HEK293 (cell line): ENCODE data around the gene ANTXRL.
"Not testable (repeated sequence)": the region's sequence is repeated elsewhere in the genome, so short reads cannot be mapped to it uniquely, and the experiment has no call there.

Experiments
- CTCF ChIA-PET: fragments of 350-600 bp; formaldehyde crosslinking; extraction: SDS; loops from one replicate; lab custom pipeline; 2021; ENCODE audit warnings: antibody characterized with exemption; lab: Yijun Ruan, JAX
- POLR2A ChIA-PET: fragments of 300-600 bp; formaldehyde crosslinking; extraction: SDS; loops from one replicate; lab custom pipeline; 2020; ENCODE audit warnings: antibody characterized with exemption, inconsistent platforms; lab: Yijun Ruan, JAX
- H3K27ac ChIP-seq: fragments of 200-500 bp; sonication (Bioruptor generic); 2 replicates; pipeline ENCODE4 v1.5.1; 2014; ENCODE audit warnings: low read depth, low read length, control low read depth, inconsistent platforms; ENCODE audit errors: extremely low read depth
- H3K36me3 ChIP-seq, 2 experiments: fragments of 200-500 bp in 1 of 2; sonication (Bioruptor generic) in 1 of 2; 1 replicate in 1 of 2; 2 replicates in 1 of 2; pipeline ENCODE4 v1.5.1; 2014 to 2017; ENCODE audit warnings: inconsistent platforms in 2 of 2, low read length in 2 of 2; ENCODE audit not compliant: control insufficient read depth in 2 of 2, insufficient read depth in 1 of 2
- H3K4me1 ChIP-seq: fragments of 200-500 bp; sonication (Bioruptor generic); 2 replicates; pipeline ENCODE4 v1.5.1; 2014; ENCODE audit warnings: mild to moderate bottlenecking, low read length, inconsistent platforms; ENCODE audit not compliant: control insufficient read depth, insufficient read depth
- H3K4me3 ChIP-seq: 2 replicates; pipeline ENCODE4 v1.5.1; 2011; ENCODE audit warnings: low read depth, mild to moderate bottlenecking, control low read depth, low read length, moderate library complexity
- H3K9me3 ChIP-seq: fragments of 200-500 bp; sonication (Bioruptor generic); 2 replicates; pipeline ENCODE4 v1.5.1; 2014; ENCODE audit warnings: low read depth, low read length, inconsistent platforms; ENCODE audit not compliant: control insufficient read depth, insufficient read depth
- BCL11B ChIP-seq: fragments of 450-650 bp; formaldehyde crosslinking; IDR thresholded peaks from 2 replicates; pipeline ENCODE4 v1.5.1; 2016; ENCODE audit warnings: low read depth, missing biosample characterization, missing genetic modification characterization
- FEZF1 ChIP-seq: fragments of 450-650 bp; formaldehyde crosslinking; IDR thresholded peaks from 2 replicates; pipeline ENCODE4 v1.5.1; 2016; ENCODE audit warnings: missing biosample characterization, missing genetic modification characterization
- PRDM2 ChIP-seq: fragments of 450-650 bp; formaldehyde crosslinking; IDR thresholded peaks from 2 replicates; pipeline ENCODE4 v1.5.1; 2016; ENCODE audit warnings: missing biosample characterization, missing genetic modification characterization, borderline replicate concordance
- TSHZ1 ChIP-seq: fragments of 450-650 bp; formaldehyde crosslinking; IDR thresholded peaks from 2 replicates; pipeline ENCODE4 v1.5.1; 2016; ENCODE audit warnings: missing biosample characterization, missing genetic modification characterization, borderline replicate concordance
- ZFHX2 ChIP-seq: fragments of 450-650 bp; formaldehyde crosslinking; conservative IDR thresholded peaks from 2 replicates; pipeline ENCODE4 v1.5.1; 2016; ENCODE audit warnings: missing biosample characterization, missing genetic modification characterization
- ZIC2 ChIP-seq: fragments of 450-650 bp; formaldehyde crosslinking; IDR thresholded peaks from 2 replicates; pipeline ENCODE4 v1.5.1; 2016; ENCODE audit warnings: missing biosample characterization, missing genetic modification characterization
- ZNF18 ChIP-seq: fragments of 450-650 bp; formaldehyde crosslinking; IDR thresholded peaks from 2 replicates; pipeline ENCODE4 v1.5.1; 2016; ENCODE audit warnings: missing biosample characterization, missing genetic modification characterization
- ZNF24 ChIP-seq: fragments of 450-650 bp; formaldehyde crosslinking; IDR thresholded peaks from 2 replicates; pipeline ENCODE4 v1.5.1; 2016; ENCODE audit warnings: missing biosample characterization, missing genetic modification characterization
- ZNF335 ChIP-seq: fragments of 450-650 bp; formaldehyde crosslinking; conservative IDR thresholded peaks from 2 replicates; pipeline ENCODE4 v1.5.1; 2016; ENCODE audit warnings: missing biosample characterization, missing genetic modification characterization
- ZNF354C ChIP-seq: fragments of 450-650 bp; formaldehyde crosslinking; IDR thresholded peaks from 2 replicates; pipeline ENCODE4 v1.5.1; 2016; ENCODE audit warnings: missing biosample characterization, missing genetic modification characterization, low read depth, borderline replicate concordance
- ZNF501 ChIP-seq: fragments of 450-650 bp; formaldehyde crosslinking; IDR thresholded peaks from 2 replicates; pipeline ENCODE4 v1.5.1; 2016; ENCODE audit warnings: missing biosample characterization, missing genetic modification characterization
- ZNF510 ChIP-seq: fragments of 450-650 bp; formaldehyde crosslinking; IDR thresholded peaks from 2 replicates; pipeline ENCODE4 v1.5.1; 2018; ENCODE audit warnings: mild to moderate bottlenecking, missing genetic modification characterization, missing biosample characterization; ENCODE audit not compliant: insufficient replicate concordance
- ZNF548 ChIP-seq: fragments of 450-650 bp; formaldehyde crosslinking; IDR thresholded peaks from 2 replicates; pipeline ENCODE4 v1.5.1; 2016; ENCODE audit warnings: missing biosample characterization, missing genetic modification characterization
- ZNF792 ChIP-seq: fragments of 450-650 bp; formaldehyde crosslinking; IDR thresholded peaks from 2 replicates; pipeline ENCODE4 v1.5.1; 2016; ENCODE audit warnings: missing biosample characterization, missing genetic modification characterization
- ZNF843 ChIP-seq: fragments of 450-650 bp; formaldehyde crosslinking; IDR thresholded peaks from 2 replicates; pipeline ENCODE4 v1.5.1; 2016; ENCODE audit warnings: missing biosample characterization, missing genetic modification characterization
- ZSCAN16 ChIP-seq: fragments of 450-650 bp; formaldehyde crosslinking; IDR thresholded peaks from 2 replicates; pipeline ENCODE4 v1.5.1; 2016; ENCODE audit warnings: missing biosample characterization, missing genetic modification characterization
- ZSCAN23 ChIP-seq: fragments of 450-650 bp; formaldehyde crosslinking; IDR thresholded peaks from 2 replicates; pipeline ENCODE4 v1.5.1; 2016; ENCODE audit warnings: missing biosample characterization, missing genetic modification characterization
- TF ChIP-seq, protein P1 (sequence below): fragments of 450-650 bp; IDR thresholded peaks from 2 replicates; pipeline ENCODE4 v1.5.1; 2018; ENCODE audit warnings: missing biosample characterization, missing genetic modification characterization

Gene ANTXRL

DNA sequence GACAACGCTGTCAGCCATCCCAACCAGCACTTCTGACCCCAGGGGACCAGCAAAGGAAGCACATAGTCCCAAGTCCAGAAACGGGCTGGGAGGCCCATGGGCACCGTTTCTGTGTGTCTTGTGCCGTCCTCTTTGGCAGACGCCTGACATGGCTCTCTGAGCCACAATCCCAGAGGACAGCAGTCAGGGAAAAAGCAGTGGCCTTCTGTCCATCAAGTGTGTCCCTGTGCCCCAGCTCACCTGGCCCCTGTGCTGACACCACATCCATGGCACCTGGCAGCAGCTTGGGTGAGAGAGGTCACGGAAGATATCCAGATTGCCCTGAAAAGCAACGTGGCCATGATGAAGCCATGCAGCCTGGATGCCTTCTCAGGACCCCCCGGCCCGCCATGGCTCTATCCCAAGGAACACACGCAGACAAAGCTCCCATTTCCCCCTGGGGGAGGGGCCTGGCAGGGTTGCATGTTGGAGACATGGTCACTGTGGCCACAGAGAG is 38.1 kb upstream of the ANTXRL start:
- CTCF ChIA-PET: no interaction called here
- no peaks in the 10 kb centered on the region for H3K4me1 ChIP-seq
- H3K9me3 ChIP-seq: no peaks in the 10 kb centered on the region
- H3K4me3 ChIP-seq: no peak overlapping the region
- POLR2A ChIA-PET: no interaction called here
- H3K36me3 ChIP-seq: no peaks in the 10 kb centered on the region
- no peak overlapping the region for H3K27ac ChIP-seq
- TF ChIP-seq ZNF335 (tag by site-specific recombination): no peak
- TF ChIP-seq ZFHX2 (tag by site-specific recombination): no peak
- no peak for TF ChIP-seq TSHZ1 (tag by site-specific recombination)
- no peak for TF ChIP-seq ZNF24 (tag by site-specific recombination)
- TF ChIP-seq ZNF501 (tag by site-specific recombination): no peak
- no peak for TF ChIP-seq PRDM2
- TF ChIP-seq ZNF843 (tag by site-specific recombination): no peak
- no peak for TF ChIP-seq ZIC2 (tag by site-specific recombination)
- TF ChIP-seq, protein P1, sequence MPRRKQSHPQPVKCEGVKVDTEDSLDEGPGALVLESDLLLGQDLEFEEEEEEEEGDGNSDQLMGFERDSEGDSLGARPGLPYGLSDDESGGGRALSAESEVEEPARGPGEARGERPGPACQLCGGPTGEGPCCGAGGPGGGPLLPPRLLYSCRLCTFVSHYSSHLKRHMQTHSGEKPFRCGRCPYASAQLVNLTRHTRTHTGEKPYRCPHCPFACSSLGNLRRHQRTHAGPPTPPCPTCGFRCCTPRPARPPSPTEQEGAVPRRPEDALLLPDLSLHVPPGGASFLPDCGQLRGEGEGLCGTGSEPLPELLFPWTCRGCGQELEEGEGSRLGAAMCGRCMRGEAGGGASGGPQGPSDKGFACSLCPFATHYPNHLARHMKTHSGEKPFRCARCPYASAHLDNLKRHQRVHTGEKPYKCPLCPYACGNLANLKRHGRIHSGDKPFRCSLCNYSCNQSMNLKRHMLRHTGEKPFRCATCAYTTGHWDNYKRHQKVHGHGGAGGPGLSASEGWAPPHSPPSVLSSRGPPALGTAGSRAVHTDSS (tag by site-specific recombination): no peak
- no peak for TF ChIP-seq FEZF1 (tag by site-specific recombination)
- TF ChIP-seq ZSCAN16 (tag by site-specific recombination): no peak
- TF ChIP-seq ZNF18 (tag by site-specific recombination): no peak
- TF ChIP-seq ZNF792 (tag by site-specific recombination): no peak
- TF ChIP-seq ZNF510 (tag by site-specific recombination): no peak
- TF ChIP-seq ZSCAN23 (tag by site-specific recombination): no peak
- no peak for TF ChIP-seq ZNF354C (tag by site-specific recombination)
- TF ChIP-seq ZNF548 (tag by site-specific recombination): no peak
- TF ChIP-seq BCL11B (tag by site-specific recombination): no peak

- H3K4me3 ChIP-seq, H3K27ac ChIP-seq, H3K36me3 ChIP-seq, H3K4me1 ChIP-seq, H3K9me3 ChIP-seq, CTCF ChIA-PET, POLR2A ChIA-PET: not testable (repeated sequence)
Measured at GRCh38 chr10:46249617-46250344, 37.0 kb upstream of the ANTXRL start.
